Endometrium (tissue), 2 donors: ENCODE measurements around the gene TMBIM1.

Experiments used
- FAIRE-seq: peaks from 2 replicates; lab custom pipeline; 2012; peaks lifted over from hg19 to GRCh38; lab: Jason Lieb, UNC
- donor health status: control.
- donor health status: control.

Gene TMBIM1

GRCh38 chr2:218272531-218273212, 19.6 kb downstream of the TMBIM1 start:
- no peak for FAIRE-seq

DNA sequence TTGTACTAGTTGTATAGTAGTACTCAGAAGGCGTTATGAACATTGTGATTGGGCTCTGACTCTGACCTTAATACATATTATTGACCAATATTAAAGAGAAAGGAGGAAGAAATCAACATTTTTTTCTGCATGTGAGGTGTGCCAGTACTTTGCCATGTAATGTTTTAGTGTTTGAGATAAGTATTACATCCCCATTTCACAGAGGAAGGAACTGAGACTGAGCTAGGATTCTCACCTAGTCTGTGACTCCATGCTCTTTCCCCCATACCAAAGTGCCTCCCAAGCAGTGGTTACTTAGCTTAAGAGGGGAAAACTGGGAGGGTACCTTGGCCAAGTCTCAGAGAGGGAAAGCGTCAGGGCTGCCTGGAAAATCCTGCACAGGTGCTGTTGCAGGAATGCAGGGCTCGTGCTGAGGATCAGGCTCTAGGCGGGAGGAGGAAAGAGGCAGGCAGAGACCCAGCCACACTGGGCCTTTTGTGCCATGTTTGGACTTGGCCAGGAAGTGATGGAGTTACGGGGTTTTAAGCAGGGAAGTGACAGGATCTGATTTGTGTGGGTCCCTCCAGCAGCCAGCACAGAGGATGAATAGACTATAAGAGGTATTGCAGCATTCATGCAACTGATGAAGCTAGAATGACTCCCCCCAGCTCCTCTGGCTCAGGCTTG, 20.3 kb downstream of the TMBIM1 start:
- no peak for FAIRE-seq

DNA sequence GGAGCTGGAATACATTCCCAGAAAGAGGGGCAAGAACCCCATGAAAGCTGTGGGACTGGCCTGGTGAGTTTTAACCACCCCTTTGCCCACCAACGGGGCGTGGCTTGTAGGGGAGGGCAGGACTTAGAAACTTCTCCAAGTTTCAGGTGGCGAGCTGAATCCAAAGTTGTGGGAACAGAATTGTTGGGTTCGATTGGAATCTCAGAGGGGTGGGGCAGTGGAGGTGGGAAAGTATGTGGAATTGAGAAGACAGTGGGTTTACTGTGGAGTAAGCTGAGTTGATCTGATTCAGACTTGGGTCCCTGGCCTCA, 20.9 kb downstream of the TMBIM1 start:
- no peak for FAIRE-seq

- no peak for FAIRE-seq
These were observed 21.4 kb downstream of the TMBIM1 start for GRCh38 chr2:218270721-218271486.

DNA sequence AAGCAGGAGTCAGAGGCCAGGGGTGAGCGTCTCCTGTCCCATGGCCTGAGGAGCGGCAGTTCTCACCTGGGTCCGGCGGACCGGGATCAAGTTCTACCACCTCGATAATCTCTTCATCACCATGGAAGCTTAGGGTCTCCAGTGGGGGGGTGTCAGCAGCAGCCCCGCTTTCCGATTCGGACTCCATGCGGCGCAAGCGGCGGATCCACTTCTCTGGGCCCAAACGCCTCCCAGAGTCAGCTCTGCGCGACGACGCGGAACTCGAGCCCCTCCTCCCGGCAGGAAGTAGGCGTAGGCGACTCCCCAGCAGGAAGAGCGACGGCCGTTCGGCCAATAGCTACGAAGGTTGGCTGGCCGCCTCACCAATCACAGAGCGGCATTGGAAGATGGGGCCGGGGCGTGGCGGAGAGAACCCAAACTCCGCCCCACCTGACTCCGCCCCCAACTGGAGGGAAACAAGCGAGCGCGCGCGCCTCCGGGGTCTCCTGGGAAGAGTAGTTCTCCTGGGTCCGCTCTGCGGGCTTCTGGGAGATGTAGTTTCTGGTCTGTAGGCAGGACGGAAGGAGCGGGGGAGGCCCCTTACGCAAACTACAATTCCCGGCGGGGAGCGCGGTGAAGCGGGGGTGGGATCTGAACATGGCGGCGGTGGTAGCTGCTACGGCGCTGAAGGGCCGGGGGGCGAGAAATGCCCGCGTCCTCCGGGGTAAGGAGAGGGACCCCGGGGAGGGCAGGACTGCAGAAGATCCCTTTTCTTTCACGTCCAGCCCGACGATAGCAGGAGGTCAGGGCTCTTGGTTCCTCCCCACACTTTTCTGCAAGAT, 22.2 kb downstream of the TMBIM1 start, which contains the start of the genes AAMP and PNKD:
Gene AAMP (minus strand): TSS at position 238 of the 821 bp plus-strand sequence. CDS start 51 bp downstream, at position 187.
Gene PNKD (plus strand): TSS at position 620 of the 821 bp plus-strand sequence. CDS start 17 bp downstream, at position 637.
- peak; percentile 100 for FAIRE-seq

DNA sequence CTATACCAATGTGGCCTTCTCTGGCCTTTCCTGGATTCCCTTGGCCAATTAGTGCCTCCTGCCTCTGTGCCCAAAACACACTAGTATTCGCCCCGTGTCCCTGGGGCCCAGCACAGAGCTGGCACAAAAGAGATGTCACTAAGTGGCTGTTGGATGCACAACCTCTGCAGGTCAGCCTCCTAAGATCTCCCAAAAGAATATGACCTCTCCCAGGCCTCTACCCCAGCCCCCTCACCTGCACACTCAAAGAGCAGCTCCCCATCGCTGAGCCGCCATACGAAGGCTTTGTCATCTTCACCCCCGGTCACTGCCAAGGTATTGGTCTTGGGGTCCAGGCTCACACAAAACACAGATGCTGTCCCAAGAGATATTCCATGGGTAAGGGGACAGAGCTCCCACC, 25.0 kb downstream of the TMBIM1 start:
- no peak for FAIRE-seq

- FAIRE-seq, result no peak
These were observed 25.9 kb downstream of the TMBIM1 start for GRCh38 chr2:218266316-218266979.

- no peak for FAIRE-seq
These were observed 26.7 kb downstream of the TMBIM1 start for GRCh38 chr2:218265626-218266025.

- FAIRE-seq, result no peak
These were observed 27.3 kb downstream of the TMBIM1 start for GRCh38 chr2:218264773-218265561.

- no peak for FAIRE-seq
These were observed 28.3 kb downstream of the TMBIM1 start for GRCh38 chr2:218263817-218264641.

GRCh38 chr2:218262631-218263586, 29.4 kb downstream of the TMBIM1 start:
- no peak for FAIRE-seq

- no peak for FAIRE-seq
These were observed 30.1 kb downstream of the TMBIM1 start for GRCh38 chr2:218262237-218262600.

DNA sequence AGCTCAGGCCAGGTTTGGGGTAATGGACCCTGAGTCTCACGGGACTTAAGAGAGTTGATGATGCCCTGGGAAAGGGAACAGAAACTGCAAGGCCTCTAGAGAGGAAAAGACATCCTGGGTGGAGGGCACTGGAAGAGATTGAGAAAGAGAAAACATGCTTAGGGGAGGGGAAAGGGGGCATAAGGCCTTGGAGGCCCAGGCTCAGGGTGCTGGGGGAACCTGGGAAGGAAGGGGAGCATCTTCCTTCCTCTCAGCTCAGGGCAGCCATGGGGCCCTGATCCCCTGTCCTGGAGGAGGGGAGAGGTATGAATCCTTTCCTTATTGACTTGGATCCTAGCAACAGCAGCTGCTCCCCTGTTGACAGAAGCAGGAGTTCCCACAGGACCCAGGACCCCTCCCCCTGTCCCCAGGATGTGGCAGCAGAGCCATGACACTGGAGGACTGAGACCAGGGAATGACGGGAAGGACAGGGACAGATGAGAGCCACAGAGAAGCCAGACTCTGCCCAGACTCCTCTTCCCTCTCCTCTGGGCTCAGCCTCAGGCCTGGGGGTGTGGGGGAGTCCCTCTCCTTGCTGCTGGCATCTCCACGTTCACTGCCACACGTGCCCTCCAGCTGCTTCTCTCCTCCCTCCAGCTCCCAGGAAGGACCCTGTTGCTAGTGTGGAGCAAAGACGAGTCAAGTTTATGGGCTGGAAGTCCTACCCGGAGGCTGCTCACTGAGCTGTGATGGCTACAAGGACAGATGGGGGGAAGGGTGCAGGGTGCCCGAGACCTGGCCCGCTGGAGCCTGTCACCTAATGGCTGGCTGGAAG, 30.7 kb downstream of the TMBIM1 start:
- FAIRE-seq, result no peak

DNA sequence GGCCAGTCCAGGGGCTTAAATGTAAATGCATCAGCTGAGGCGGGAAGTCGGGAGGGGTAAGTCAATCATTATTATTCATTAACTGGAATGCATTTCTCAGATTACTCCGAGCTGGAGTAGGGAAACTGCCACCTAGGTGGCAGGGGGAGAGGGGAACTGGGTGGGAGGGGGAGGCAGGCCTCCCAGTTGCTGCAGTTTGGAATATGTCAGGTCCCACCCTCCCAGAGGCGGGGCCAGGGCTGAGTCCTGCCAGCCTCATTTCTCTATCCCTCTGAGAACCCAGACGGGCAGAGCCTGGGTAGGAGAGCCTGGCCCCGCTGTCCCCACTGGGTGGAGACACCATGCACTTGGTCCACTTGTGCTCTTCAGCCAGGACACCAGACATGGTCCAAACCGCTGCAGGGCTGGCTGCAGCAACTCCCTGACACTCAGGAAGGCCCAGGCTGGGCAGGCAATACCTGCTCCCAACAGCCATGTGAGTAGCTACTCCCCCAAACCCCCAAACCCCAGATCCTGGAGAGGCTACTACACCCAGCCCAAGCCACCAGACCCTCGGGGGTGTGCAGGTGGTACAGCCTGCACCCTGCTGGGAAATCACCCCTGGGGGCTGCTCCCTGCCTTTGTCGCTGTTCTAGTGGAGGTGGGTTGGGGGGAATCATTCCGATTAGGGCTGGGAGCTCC, 31.4 kb downstream of the TMBIM1 start, which contains the start of gene GPBAR1:
Gene GPBAR1 (plus strand): TSS at position 274 of the 681 bp plus-strand sequence. CDS start 1,710 bp downstream, outside the sequence.
- FAIRE-seq, result no peak

DNA sequence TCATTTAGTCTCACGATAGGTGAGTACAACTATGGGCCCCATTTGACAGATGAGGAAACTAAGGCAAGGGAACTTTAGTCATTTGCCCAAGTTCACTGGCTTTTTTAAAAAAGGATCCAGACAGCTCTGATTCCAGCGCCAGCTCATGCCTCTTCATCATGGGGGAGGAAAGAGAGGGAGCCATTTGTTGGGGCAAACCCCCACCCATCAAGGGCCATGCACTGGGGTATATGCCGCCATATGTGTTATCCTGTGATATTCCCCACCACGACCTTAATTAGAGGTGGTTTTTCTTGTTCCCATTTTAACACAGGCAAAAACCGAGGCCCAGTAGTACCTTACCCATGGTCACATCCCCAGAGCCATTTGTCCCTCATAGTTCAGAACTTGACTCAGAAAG, 32.1 kb downstream of the TMBIM1 start:
- no peak for FAIRE-seq

DNA sequence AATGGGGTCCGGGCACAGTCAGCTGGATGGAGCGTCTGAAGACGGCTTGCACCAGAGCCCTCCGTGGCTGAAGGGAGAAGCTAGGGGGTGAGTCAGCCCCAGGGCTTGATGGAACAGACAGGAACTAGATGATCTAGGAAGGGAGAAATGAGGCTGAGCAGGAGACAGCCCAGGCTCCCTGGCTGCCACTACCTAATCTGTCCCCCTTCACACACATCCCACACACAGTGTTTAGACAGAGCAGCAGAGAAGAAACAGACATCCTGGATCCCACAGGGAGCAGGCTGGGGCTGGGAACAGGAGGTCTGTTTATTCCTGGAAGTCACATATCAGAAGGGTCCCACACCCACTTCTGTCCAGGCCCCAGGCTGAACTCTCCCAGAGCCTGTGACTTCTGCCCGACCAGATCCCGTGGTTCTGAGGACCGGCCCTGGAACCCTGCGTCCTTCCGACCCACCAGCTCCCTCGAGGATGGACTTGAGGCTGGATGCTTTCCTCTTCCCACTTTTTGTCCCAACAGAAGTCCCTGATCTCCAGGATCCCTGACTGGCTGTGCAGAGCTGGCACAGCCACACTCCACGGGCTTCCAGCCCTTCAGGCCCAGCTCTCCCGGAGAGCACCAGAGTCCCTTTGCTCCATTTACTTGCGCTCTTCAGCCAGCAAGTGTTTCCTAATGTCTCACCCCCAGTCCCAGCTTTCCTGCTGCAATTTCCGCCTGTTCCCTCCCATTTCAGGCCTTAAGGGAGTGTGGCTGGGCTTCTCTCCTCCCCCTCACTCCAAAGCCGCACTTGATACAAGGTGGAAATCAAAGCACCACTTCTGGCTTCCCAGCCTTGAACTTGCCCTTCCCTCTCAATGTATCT, 33.0 kb downstream of the TMBIM1 start:
- no peak for FAIRE-seq
